Subcutaneous adipose tissue (tissue), 4 donors: ENCODE results near the gene HSPA12A. TPM values are rescaled to one million over a fixed set of nuclear protein-coding genes. Genes with fewer than 3 reads are reported as not detected.

Experiments
- CTCF ChIP-seq: fragments of 450-650 bp; IDR thresholded peaks from one replicate; pipeline ENCODE4 v1.5.1; 2016; ENCODE audit warnings: low read depth, mild to moderate bottlenecking, control low read depth, antibody characterized with exemption, moderate library complexity
- total RNA-seq, 4 donors: library from RNA; depleted of rRNA; stranded (reverse); fragments of >200 nt; gene quantifications; one replicate each; pipeline ENCODE4 v1.1.0, GENCODE V29; 2016

Gene HSPA12A
- total RNA-seq, 4 donors from 2014 or later = 18.0 to 41.3 (median 25.4) TPM

- TF ChIP-seq CTCF = no peak
Observed at GRCh38 chr10:116667484-116667883, 74.9 kb downstream of the HSPA12A start.

- TF ChIP-seq CTCF = no peak
Observed at GRCh38 chr10:116665541-116666125, 76.7 kb downstream of the HSPA12A start.

GRCh38 chr10:116664631-116665030 lies 77.7 kb downstream of the HSPA12A start:
- TF ChIP-seq CTCF = no peak

GRCh38 chr10:116663342-116663741 lies 79.0 kb downstream of the HSPA12A start:
- TF ChIP-seq CTCF = no peak

- TF ChIP-seq CTCF = no peak
Observed at GRCh38 chr10:116660860-116661259, 81.5 kb downstream of the HSPA12A start.

- TF ChIP-seq CTCF = no peak
Observed at GRCh38 chr10:116659049-116659670, 83.2 kb downstream of the HSPA12A start.

- TF ChIP-seq CTCF = no peak
Observed at GRCh38 chr10:116657863-116658551, 84.4 kb downstream of the HSPA12A start.
